Measurements from ENCODE around the gene IL1F10. TPM values are rescaled to one million over a fixed set of nuclear protein-coding genes. Genes with fewer than 3 reads are reported as not detected.

The IL1F10 gene
- polyA plus RNA-seq, 3 donors = not detected

- DNase-seq = no peak
These were observed 44.7 kb downstream of the IL1F10 start for GRCh38 chr2:113112441-113112840.

DNA sequence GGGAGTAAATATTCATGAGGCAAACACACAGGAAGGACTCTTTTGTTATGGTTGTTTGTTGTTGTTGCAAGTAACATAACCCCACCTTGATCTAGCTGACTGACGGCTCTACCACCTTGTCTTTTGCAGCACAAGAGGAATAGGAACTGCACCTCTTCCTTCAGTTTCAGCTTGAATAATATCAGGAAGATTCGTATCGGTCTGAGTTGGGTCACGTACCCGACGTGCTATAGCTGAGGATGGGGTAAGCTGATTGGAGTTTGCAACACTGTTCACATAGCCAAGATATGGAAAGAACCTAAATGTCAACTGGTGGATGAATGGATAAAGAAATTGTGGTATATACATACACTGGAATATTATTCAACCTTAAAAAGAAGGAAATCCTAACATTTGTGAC, 45.1 kb downstream of the IL1F10 start:
- no peak for DNase-seq

- no peak for DNase-seq
These were observed 46.0 kb downstream of the IL1F10 start for GRCh38 chr2:113113807-113114206.

DNA sequence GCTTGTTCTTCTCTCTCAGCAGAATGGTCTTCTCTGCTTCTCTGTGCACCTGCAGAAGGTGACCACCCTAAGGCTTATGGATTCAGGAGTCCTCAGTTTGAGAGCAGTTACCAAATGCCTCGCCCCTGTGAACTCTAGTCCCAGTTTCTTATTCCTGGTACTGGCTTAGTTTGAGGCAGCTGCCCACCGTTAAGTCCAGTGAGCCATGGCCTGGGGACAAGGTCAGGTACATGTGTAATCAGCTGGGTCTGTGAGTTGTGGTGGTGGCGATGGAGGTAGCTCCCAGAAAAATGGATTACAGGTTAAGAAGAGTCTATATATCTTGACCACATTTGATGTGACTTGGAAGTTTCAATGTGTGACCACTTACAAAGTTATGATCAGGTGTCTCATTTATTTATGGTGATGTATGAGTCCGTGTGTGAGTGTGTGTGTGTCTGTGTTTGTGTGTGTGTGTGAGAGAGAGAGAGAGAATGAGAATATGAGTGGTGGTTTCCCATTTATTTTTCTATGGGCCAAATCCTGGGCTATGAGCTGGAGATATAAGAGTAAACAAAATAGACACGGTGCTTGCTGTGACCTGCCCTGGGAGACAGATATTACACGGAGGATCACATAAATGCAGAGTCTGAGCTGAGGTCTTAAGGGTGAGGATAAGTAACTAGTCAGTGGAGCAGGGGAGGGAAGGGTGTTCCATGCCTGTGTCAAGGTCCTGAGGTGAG, 46.6 kb downstream of the IL1F10 start:
- no peak for DNase-seq

GRCh38 chr2:113114996-113115395, 47.2 kb downstream of the IL1F10 start:
- no peak for DNase-seq

GRCh38 chr2:113116100-113116958, 48.6 kb downstream of the IL1F10 start:
- DNase-seq = no peak

DNA sequence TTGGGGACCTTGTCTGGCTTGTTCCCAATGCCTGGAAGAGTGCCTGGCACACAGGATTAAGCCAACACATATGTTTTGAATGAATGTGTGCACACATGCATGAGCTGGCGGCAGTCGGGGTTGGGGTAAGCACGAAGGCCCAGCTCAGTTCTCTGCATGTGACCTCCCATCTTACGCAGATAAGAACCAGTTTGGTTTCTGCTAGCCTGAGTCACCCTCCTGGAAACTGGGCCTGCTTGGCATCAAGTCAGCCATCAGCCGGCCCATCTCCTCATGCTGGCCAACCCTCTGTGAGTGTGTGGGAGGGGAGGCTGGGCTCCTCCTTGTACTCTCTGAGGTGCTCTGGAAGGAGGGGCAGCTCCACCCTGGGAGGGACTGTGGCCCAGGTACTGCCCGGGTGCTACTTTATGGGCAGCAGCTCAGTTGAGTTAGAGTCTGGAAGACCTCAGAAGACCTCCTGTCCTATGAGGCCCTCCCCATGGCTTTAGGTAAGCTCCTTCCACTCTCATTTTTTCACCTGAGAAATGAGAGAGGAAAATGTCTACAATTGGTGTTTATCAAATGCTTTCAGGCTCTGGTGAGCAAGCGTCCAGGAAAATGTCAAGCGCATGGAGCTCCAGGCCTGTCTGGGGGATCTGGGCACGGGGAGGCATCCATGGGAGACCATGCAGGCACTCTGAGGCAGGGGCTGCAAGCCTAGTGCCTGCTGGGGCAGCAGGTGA, 49.9 kb downstream of the IL1F10 start:
- no peak for DNase-seq

DNA sequence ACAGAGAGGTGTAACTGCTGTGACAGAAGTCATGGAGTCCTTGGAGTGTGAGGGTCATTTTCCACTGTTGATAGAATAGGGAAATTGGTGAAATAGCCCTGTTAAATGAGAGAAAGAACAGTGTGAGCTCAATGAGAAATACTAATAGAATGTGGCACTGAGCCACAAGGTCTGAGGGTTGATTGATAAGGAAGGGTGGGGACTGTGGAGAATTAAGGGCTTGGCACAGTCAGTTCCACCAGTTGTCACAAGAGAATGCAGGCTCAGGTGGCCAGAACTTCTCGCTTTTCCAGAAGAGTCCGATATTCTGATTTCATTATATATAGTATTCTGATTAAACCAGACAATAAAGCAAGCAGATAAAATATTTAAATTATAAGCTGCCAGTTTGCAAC, 50.5 kb downstream of the IL1F10 start:
- DNase-seq = no peak

DNA sequence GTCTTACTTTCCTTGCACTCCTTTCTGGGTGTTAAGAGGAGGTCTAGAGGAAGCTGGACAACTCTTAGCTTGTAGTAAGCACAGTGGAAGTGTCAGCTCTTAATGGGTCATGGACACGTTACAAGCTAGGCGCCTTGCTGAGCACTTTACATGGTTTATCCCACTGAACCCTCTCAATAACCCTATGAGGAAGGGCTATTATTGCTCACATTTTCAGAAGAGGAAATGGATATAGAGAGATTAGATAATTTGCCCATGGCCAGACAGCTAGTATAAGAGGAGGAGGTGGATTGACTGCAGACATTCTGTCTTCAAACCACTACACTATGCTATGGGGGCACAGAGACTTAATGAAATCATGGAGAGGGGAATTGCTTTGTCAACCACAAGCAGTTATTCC, 51.3 kb downstream of the IL1F10 start:
- no peak for DNase-seq

- no peak for DNase-seq
These were observed 53.1 kb downstream of the IL1F10 start for GRCh38 chr2:113120861-113121260.

GRCh38 chr2:113122364-113122763, 54.6 kb downstream of the IL1F10 start:
- no peak for DNase-seq

DNA sequence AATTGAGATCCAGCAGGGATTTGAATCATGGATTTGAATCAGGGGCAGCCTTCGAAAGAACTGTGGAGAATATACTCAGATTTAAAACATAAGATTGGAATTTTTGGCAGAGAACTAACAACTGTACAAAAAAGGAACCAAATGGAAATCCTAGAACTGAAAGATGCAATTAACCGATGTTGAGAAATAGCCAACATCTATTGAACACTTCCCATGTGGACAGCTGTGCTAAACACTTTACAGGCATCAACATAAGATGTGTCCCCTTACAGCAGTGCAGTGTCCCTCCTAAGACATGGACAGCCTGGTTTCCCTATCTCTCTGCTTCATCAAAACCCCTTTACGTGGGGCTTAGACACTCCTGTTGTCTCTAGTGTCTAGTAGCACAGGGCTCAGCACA, 56.0 kb downstream of the IL1F10 start:
- DNase-seq = no peak

- DNase-seq = no peak
These were observed 56.6 kb downstream of the IL1F10 start for GRCh38 chr2:113124181-113124961.

Other genes starting within 250 kb of the IL1F10 start
- under 1 TPM; 0.27 to 0.67 (median 0.47) TPM for gene IL1B, start 231.2 kb upstream of the IL1F10 start, polyA plus RNA-seq (ENCODE audit: insufficient read length in 3 of 3)
- gene IL37, start 156.8 kb upstream of the IL1F10 start, polyA plus RNA-seq (ENCODE audit: insufficient read length in 3 of 3) = not detected
- gene IL36G, start 90.0 kb upstream of the IL1F10 start, polyA plus RNA-seq (ENCODE audit: insufficient read length in 3 of 3) = under 1 TPM in 2 of 3 donors, not detected in 1; 0.23 to 0.76 TPM
- gene IL36A, start 62.5 kb upstream of the IL1F10 start, polyA plus RNA-seq (ENCODE audit: insufficient read length in 3 of 3) = not detected
- not detected for gene IL36B, start 15.1 kb upstream of the IL1F10 start, polyA plus RNA-seq (ENCODE audit: insufficient read length in 3 of 3)
- not detected for gene IL36RN, start 8.8 kb upstream of the IL1F10 start, polyA plus RNA-seq (ENCODE audit: insufficient read length in 3 of 3)
- 1 to 10 TPM; 2.7 to 3.0 (median 2.9) TPM for gene IL1RN, start 59.6 kb downstream of the IL1F10 start, polyA plus RNA-seq (ENCODE audit: insufficient read length in 3 of 3)
- gene PSD4, start 106.0 kb downstream of the IL1F10 start, polyA plus RNA-seq (ENCODE audit: insufficient read length in 3 of 3) = 10 to 100 TPM; 11.2 to 14.1 (median 12.0) TPM
- 100 to 1,000 TPM; 298 to 742 (median 618) TPM for gene PAX8, start 211.0 kb downstream of the IL1F10 start, polyA plus RNA-seq (ENCODE audit: insufficient read length in 3 of 3)

All from renal pelvis (tissue), 4 donors.